Measurements from ENCODE around the gene ASPDH. TPM values are rescaled to one million over a fixed set of nuclear protein-coding genes. Genes with fewer than 3 reads are reported as not detected.

The ASPDH gene
- total and polyA plus RNA-seq, 2 donors (not counting 3 experiments of a cell fraction or from before 2014, with no cell fraction given): not detected

- Histone ChIP-seq H3K9me3 (replicated peaks; ENCODE audit: control insufficient read depth, insufficient read depth, low read length) (no peaks in the 10 kb centered on the region), H3K4me1 (ENCODE audit: control insufficient read depth, extremely low read depth, insufficient read depth, low read length) (no peaks in the 10 kb centered on the region), H3K27me3 (ENCODE audit: control insufficient read depth in 2 of 2, insufficient read depth in 2 of 2, low read length in 2 of 2) (no peaks in the 10 kb centered on the region), H3K27ac (ENCODE audit: insufficient read depth, low read depth, low read length) (no peak overlapping the region), H3K9me1 (replicated peaks; ENCODE audit: control insufficient read depth, extremely low read depth, insufficient read depth, low read length) (no peaks in the 10 kb centered on the region), H3K9ac (replicated peaks; ENCODE audit: extremely low read depth, insufficient read depth, low read length) (no peak overlapping the region), H3K79me2 (ENCODE audit: control insufficient read depth, insufficient read depth, low read length) (no peaks in the 10 kb centered on the region), H3K36me3 (ENCODE audit: control insufficient read depth in 2 of 2, extremely low read depth in 1 of 2, insufficient read depth in 2 of 2, low read length in 2 of 2) (no peaks in the 10 kb centered on the region), H2AFZ (ENCODE audit: low read depth, low read length) (no peak overlapping the region), H3K4me2 (ENCODE audit: insufficient read depth, low read length) (no peak overlapping the region), H3K4me3 (replicated peaks in 1 of 3; ENCODE audit: insufficient read depth in 1 of 3, low read depth in 1 of 3, low read length in 3 of 3) (no peak overlapping the region), H4K20me1 (replicated peaks; ENCODE audit: control insufficient read depth, extremely low read depth, insufficient read depth, low read length) (no peaks in the 10 kb centered on the region)
- no peak for TF ChIP-seq GATA2 (IDR thresholded peaks at IDR 0.05; ENCODE audit: insufficient read depth, insufficient read length, low read depth, low read length)
- TF ChIP-seq JUN (IDR thresholded peaks at IDR 0.05; ENCODE audit: borderline replicate concordance, insufficient read depth, insufficient read length, low read depth): no peak
- TF ChIP-seq EZH2 (IDR thresholded peaks at IDR 0.05; ENCODE audit: borderline replicate concordance, low read depth, low read length, severe bottlenecking): no peak
- no peak for TF ChIP-seq POLR2AphosphoS5 (IDR thresholded peaks at IDR 0.05; ENCODE audit: insufficient read depth, low read depth, low read length)
- no peak for TF ChIP-seq POLR2A (IDR thresholded peaks at IDR 0.05; ENCODE audit: low read depth, low read length)
- no peak for TF ChIP-seq CTCF (IDR thresholded peaks at IDR 0.05; ENCODE audit: extremely low read depth in 1 of 2, insufficient read depth in 1 of 2, low read depth in 1 of 2, low read length in 2 of 2)
- no peak for TF ChIP-seq MYC (IDR thresholded peaks at IDR 0.05; ENCODE audit: low read depth, low read length)
- no peak for TF ChIP-seq MAX (IDR thresholded peaks at IDR 0.05; ENCODE audit: insufficient read depth, insufficient read length)
- TF ChIP-seq FOS (IDR thresholded peaks at IDR 0.05; ENCODE audit: borderline replicate concordance, insufficient read depth, low read length): no peak
- BruUV-seq (replicated peaks): no TSS peak
- ChIA-PET POLR2A (no interaction called here), CTCF (no interaction called here)
- intact Hi-C loops (cut with micrococcal nuclease) (no loop called here), dilution Hi-C loops (cut with MboI; ENCODE audit: extremely low pct_ligation_motif_present, low sequenced_read_pairs) (no loop called here)
- DNase-seq (ENCODE audit: low read depth, low spot score) (no peak), FAIRE-seq (no peak)
These were observed 44.9 kb downstream of the ASPDH start for GRCh38 chr19:50468818-50469217.

All from endothelial cell of umbilical vein (primary cell).